ENCODE results near the gene DMAC1. TPM values are rescaled to one million over a fixed set of nuclear protein-coding genes. Genes with fewer than 3 reads are reported as not detected.
A peak's percentile ranks its signal among the peaks of the same experiment; 100 is the strongest.

The DMAC1 gene
- total RNA-seq, 6 experiments from 2014 or later = 10.4 to 28.5 (median 23.1) TPM

GRCh38 chr9:7802666-7803065 is 3.1 kb upstream of the DMAC1 start:
- no peak for TF ChIP-seq CTCF (IDR thresholded peaks at IDR 0.05)
- TF ChIP-seq POLR2A (IDR thresholded peaks at IDR 0.05) = no peak
- intact Hi-C loops (cut with DNase I) = no loop called here
- peaks cover 0 to 7% (median 0%) of the 10 kb centered on the region in 4 donors for H3K4me1 ChIP-seq
- no peaks in the 10 kb centered on the region for H3K9me3 ChIP-seq
- H3K27ac ChIP-seq = no peak overlapping the region
- DNase-seq = no peak
- no peaks in the 10 kb centered on the region for H3K36me3 ChIP-seq
- no peak overlapping the region for H3K4me3 ChIP-seq
- H3K27me3 ChIP-seq = no peaks in the 10 kb centered on the region
- ATAC-seq = no peak

- Histone ChIP-seq H3K36me3 (peaks cover 0 to 17% (median 6%) of the 10 kb centered on the region in 4 donors), H3K9me3 (no peaks in the 10 kb centered on the region), H3K27ac (peak overlapping the region in 1 of 3 donors; percentile 82), H3K27me3 (no peaks in the 10 kb centered on the region), H3K4me3 (peak overlapping the region; percentile 85 to 94 (median 89)), H3K4me1 (peaks cover 0 to 7% (median 0%) of the 10 kb centered on the region in 4 donors)
- intact Hi-C loops (cut with DNase I) = no loop called here
- ATAC-seq = peak in 1 of 4 donors; percentile 26
- TF ChIP-seq POLR2A (IDR thresholded peaks at IDR 0.05) (no peak), CTCF (IDR thresholded peaks at IDR 0.05) (no peak)
- WGBS (ENCODE audit: insufficient coverage, low coverage, low lambda C conversion rate, missing lambda C conversion rate) = 18% methylated on average over 8 of the region's 8 CpGs
- no peak for DNase-seq
Measured at GRCh38 chr9:7799944-7800285, 337 bp upstream of the DMAC1 start.

- no peaks in the 10 kb centered on the region for H3K27me3 ChIP-seq
- intact Hi-C loops (cut with DNase I) = no loop called here
- peaks cover 0 to 19% (median 8%) of the 10 kb centered on the region in 4 donors for H3K36me3 ChIP-seq
- H3K9me3 ChIP-seq = no peaks in the 10 kb centered on the region
- 86% methylated on average over 3 of the region's 3 CpGs for WGBS (ENCODE audit: insufficient coverage, low coverage, low lambda C conversion rate, missing lambda C conversion rate)
- peaks cover 0 to 7% (median 0%) of the 10 kb centered on the region in 4 donors for H3K4me1 ChIP-seq
- ATAC-seq = no peak
- no peak for TF ChIP-seq POLR2A (IDR thresholded peaks at IDR 0.05)
- no peak for TF ChIP-seq CTCF (IDR thresholded peaks at IDR 0.05)
- DNase-seq = no peak
- no peak overlapping the region for H3K27ac ChIP-seq
- H3K4me3 ChIP-seq = no peak overlapping the region
Measured at GRCh38 chr9:7794196-7794595, 5.4 kb downstream of the DMAC1 start.

- H3K27ac ChIP-seq = no peak overlapping the region
- peaks cover 0 to 15% (median 3%) of the 10 kb centered on the region in 4 donors for H3K36me3 ChIP-seq
- DNase-seq = no peak
- TF ChIP-seq POLR2A (IDR thresholded peaks at IDR 0.05) (no peak), CTCF (IDR thresholded peaks at IDR 0.05) (no peak)
- H3K9me3 ChIP-seq = no peaks in the 10 kb centered on the region
- 72% methylated on average over 3 of the region's 4 CpGs for WGBS (ENCODE audit: insufficient coverage, low coverage, low lambda C conversion rate, missing lambda C conversion rate)
- no peak overlapping the region for H3K4me3 ChIP-seq
- intact Hi-C loops (cut with DNase I) = no loop called here
- H3K27me3 ChIP-seq = no peaks in the 10 kb centered on the region
- no peak for ATAC-seq
- H3K4me1 ChIP-seq = no peaks in the 10 kb centered on the region
Measured at GRCh38 chr9:7791394-7791793, 8.2 kb downstream of the DMAC1 start.

- H3K4me1 ChIP-seq = no peaks in the 10 kb centered on the region
- H3K9me3 ChIP-seq = no peaks in the 10 kb centered on the region
- H3K27me3 ChIP-seq = no peaks in the 10 kb centered on the region
- 90% methylated on average over 2 of the region's 6 CpGs for WGBS (ENCODE audit: insufficient coverage, low coverage, low lambda C conversion rate, missing lambda C conversion rate)
- TF ChIP-seq POLR2A (IDR thresholded peaks at IDR 0.05) (no peak), CTCF (IDR thresholded peaks at IDR 0.05) (no peak)
- peaks cover 0 to 9% (median 2%) of the 10 kb centered on the region in 4 donors for H3K36me3 ChIP-seq
- H3K4me3 ChIP-seq = no peak overlapping the region
- intact Hi-C loops (cut with DNase I) = no loop called here
- DNase-seq (no peak), ATAC-seq (no peak)
- H3K27ac ChIP-seq = no peak overlapping the region
Measured at GRCh38 chr9:7790819-7791182, 8.8 kb downstream of the DMAC1 start.

Data from right lobe of liver (tissue), 6 donors.